WTC11 (cell line): ENCODE results near the gene DOK4. TPM values are rescaled to one million over a fixed set of nuclear protein-coding genes. Genes with fewer than 3 reads are reported as not detected.
A peak's percentile ranks its signal among the peaks of the same experiment; 100 is the strongest.

Source experiments
- ATAC-seq: fragments of 200-7000 bp; cut with Tn5 transposase; 2 replicates; pipeline ENCODE4 v1.10.0; 2021; ENCODE audit warnings: mild to moderate bottlenecking, moderate library complexity
- CTCF ChIA-PET: fragments of 300-600 bp; sonication (Branson Sonifier 250); formaldehyde crosslinking; loops from one replicate; lab custom pipeline; 2021; ENCODE audit warnings: antibody characterized with exemption; lab: Charles Lee
- POLR2A ChIA-PET: fragments of 350-600 bp; sonication (Branson Sonifier 250); formaldehyde crosslinking; loops from one replicate; lab custom pipeline; 2021; ENCODE audit warnings: antibody characterized with exemption; lab: Charles Lee
- DNase-seq: peaks from one replicate; pipeline ENCODE4 v3.0.0; 2021; ENCODE audit warnings: low spot score
- H3K27ac Mint-ChIP-seq: 2 replicates; pipeline ENCODE4 v1.8.0; 2021; ENCODE audit warnings: mixed read lengths
- H3K27me3 Mint-ChIP-seq: 2 replicates; pipeline ENCODE4 v1.8.0; 2021; ENCODE audit warnings: low read depth, mild to moderate bottlenecking, moderate library complexity, mixed read lengths
- H3K36me3 Mint-ChIP-seq: 2 replicates; pipeline ENCODE4 v1.8.0; 2021; ENCODE audit warnings: mixed read lengths
- H3K4me1 Mint-ChIP-seq: 2 replicates; pipeline ENCODE4 v1.8.0; 2022; ENCODE audit warnings: mixed read lengths
- H3K4me3 Mint-ChIP-seq: 2 replicates; pipeline ENCODE4 v1.8.0; 2021; ENCODE audit warnings: mild to moderate bottlenecking, moderate library complexity, mixed read lengths
- H3K9me3 Mint-ChIP-seq: 2 replicates; pipeline ENCODE4 v1.8.0; 2021; ENCODE audit warnings: mixed read lengths
- ATF1 ChIP-seq: sonication (generic); formaldehyde crosslinking; IDR thresholded peaks from 2 replicates; pipeline ENCODE4 v1.8.1; 2023; ENCODE audit warnings: mild to moderate bottlenecking, moderate library complexity, missing genetic modification reagents
- ELF4 ChIP-seq: sonication (generic); formaldehyde crosslinking; IDR thresholded peaks from 2 replicates; pipeline ENCODE4 v1.8.1; 2022; ENCODE audit warnings: low read depth, mild to moderate bottlenecking, moderate library complexity, missing genetic modification reagents
- GABPB1 ChIP-seq: sonication (generic); formaldehyde crosslinking; IDR thresholded peaks from 2 replicates; pipeline ENCODE4 v1.8.1; 2023; ENCODE audit warnings: mild to moderate bottlenecking, missing genetic modification reagents
- GTF2I ChIP-seq: fragments of 250-450 bp; sonication (Bioruptor Pico); conservative IDR thresholded peaks from 2 replicates; pipeline ENCODE4 v1.4.0; 2021; ENCODE audit warnings: mild to moderate bottlenecking
- NR1H2 ChIP-seq: sonication (generic); formaldehyde crosslinking; IDR thresholded peaks from 2 replicates; pipeline ENCODE4 v1.9.0; 2021; ENCODE audit warnings: mild to moderate bottlenecking, moderate library complexity, missing genetic modification reagents
- NR2C2 ChIP-seq: sonication (generic); formaldehyde crosslinking; IDR thresholded peaks from 2 replicates; pipeline ENCODE4 v1.8.0; 2022; ENCODE audit warnings: mild to moderate bottlenecking, missing genetic modification reagents
- RELA ChIP-seq: sonication (generic); formaldehyde crosslinking; IDR thresholded peaks from 2 replicates; pipeline ENCODE4 v1.8.1; 2022; ENCODE audit warnings: missing genetic modification reagents, mild to moderate bottlenecking, borderline replicate concordance
- TEAD4 ChIP-seq: sonication (generic); formaldehyde crosslinking; IDR thresholded peaks from 2 replicates; pipeline ENCODE4 v1.8.0; 2022; ENCODE audit warnings: mild to moderate bottlenecking, missing genetic modification reagents
- ZBTB21 ChIP-seq: sonication (generic); formaldehyde crosslinking; IDR thresholded peaks from 2 replicates; pipeline ENCODE4 v1.8.1; 2023; ENCODE audit warnings: mild to moderate bottlenecking, missing genetic modification reagents, borderline replicate concordance
- ZNF232 ChIP-seq: sonication (generic); formaldehyde crosslinking; IDR thresholded peaks from 2 replicates; pipeline ENCODE4 v1.8.0; 2022; ENCODE audit warnings: mild to moderate bottlenecking, missing genetic modification reagents
- total RNA-seq: library from RNA; stranded (reverse); gene quantifications from 3 replicates; pipeline ENCODE4 v1.2.3, GENCODE V29; 2021
- TF ChIP-seq, protein P1 (sequence below): sonication (generic); formaldehyde crosslinking; IDR thresholded peaks from 2 replicates; pipeline ENCODE4 v1.8.1; 2023; ENCODE audit warnings: mild to moderate bottlenecking, moderate library complexity, missing genetic modification reagents
- TF ChIP-seq, protein P2 (sequence below): fragments of 250-450 bp; sonication (Bioruptor Pico); IDR thresholded peaks from 2 replicates; pipeline ENCODE4 v1.9.0; 2021; ENCODE audit warnings: mild to moderate bottlenecking
- TF ChIP-seq, protein P3 (sequence below): sonication (generic); formaldehyde crosslinking; IDR thresholded peaks from 2 replicates; pipeline ENCODE4 v1.8.0; 2022; ENCODE audit warnings: mild to moderate bottlenecking, missing genetic modification reagents
- TF ChIP-seq, protein P4 (sequence below): sonication (generic); formaldehyde crosslinking; IDR thresholded peaks from 2 replicates; pipeline ENCODE4 v1.8.0; 2022; ENCODE audit warnings: mild to moderate bottlenecking, missing genetic modification reagents
- TF ChIP-seq, protein P5 (sequence below): fragments of 250-450 bp; sonication (Bioruptor Pico); IDR thresholded peaks from 2 replicates; pipeline ENCODE4 v1.8.0; 2021; ENCODE audit warnings: mild to moderate bottlenecking

Gene DOK4
- total RNA-seq, 1 experiment from 2014 or later: 25.0 TPM

DNA sequence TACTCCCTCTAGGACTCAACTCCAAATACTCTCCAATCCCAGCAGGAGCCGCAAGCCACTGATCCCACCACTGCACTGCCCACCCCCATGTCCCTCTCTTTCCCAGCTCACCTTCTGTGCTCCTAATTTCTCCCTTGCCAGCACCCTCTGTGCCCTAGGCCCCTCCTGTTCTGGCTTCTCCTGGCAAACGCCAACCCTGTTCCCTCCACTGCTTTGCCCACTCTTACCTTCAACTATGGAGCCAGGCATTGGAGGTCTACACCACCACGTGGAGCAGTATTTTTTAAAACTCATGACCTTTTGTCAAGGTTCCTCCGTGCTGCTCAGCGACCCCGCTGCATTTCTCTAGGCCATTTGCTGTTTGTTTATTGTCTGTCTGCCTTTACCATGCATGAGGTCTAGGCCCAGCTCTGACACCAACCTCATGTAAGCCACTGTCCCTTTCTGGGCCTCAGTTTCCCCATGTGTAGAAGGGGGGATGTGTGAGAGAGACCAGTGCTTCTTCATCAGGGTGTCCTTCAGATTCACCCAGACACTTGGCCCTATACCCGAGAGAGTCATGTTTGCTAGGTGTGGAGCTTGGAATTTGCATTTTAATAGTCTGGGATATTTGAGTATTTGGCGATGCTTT, 45.5 kb upstream of the DOK4 start:
- ATAC-seq: no peak
- Mint-ChIP-seq H3K27me3 (peaks cover 22% of the 10 kb centered on the region), H3K27ac (no peak overlapping the region), H3K4me1 (peaks cover 65% of the 10 kb centered on the region), H3K36me3 (no peaks in the 10 kb centered on the region), H3K9me3 (no peaks in the 10 kb centered on the region), H3K4me3 (peak overlapping the region; percentile 8; the same call in 1 of the 2 replicates)
- DNase-seq: peak; percentile 7
- CTCF ChIA-PET: interaction anchor here (1.1 to 2.8 kb wide), 2 partner anchors 12 to 59 kb away, joined by 4 to 8 read pairs; no protein-coding TSS in a partner anchor
- TF ChIP-seq TEAD4 (CRISPR knock-in tag): no peak
- no peak for TF ChIP-seq ZNF232 (CRISPR knock-in tag)
- TF ChIP-seq ELF4 (CRISPR knock-in tag): no peak
- POLR2A ChIA-PET: interaction anchor here (0.6 kb wide), 1 partner anchor 1030 kb away, joined by 3 read pairs; no protein-coding TSS in a partner anchor

DNA sequence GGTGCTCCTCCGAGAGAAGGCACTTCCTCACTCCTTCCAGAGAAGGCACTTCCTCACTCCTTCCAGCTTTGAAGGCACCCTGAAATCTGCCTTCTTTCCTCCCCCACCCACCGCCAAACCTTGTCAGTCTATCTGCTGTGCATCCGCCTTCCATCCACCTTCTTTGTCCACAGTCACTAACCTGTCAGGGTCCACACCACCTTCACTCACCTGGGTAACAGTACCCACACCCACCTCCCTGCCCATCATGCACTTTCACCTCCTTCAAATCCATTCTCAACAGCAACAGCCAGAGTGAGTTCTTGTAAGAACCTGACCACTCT, 44.9 kb upstream of the DOK4 start:
- DNase-seq: peak; percentile 5
- Mint-ChIP-seq H3K27me3 (peaks cover 22% of the 10 kb centered on the region), H3K27ac (no peak overlapping the region), H3K4me3 (peak overlapping the region; percentile 8; the same call in 1 of the 2 replicates), H3K4me1 (peaks cover 68% of the 10 kb centered on the region)
- ATAC-seq: no peak
- POLR2A ChIA-PET: no interaction called here
- no peak for TF ChIP-seq RELA (CRISPR knock-in tag)
- TF ChIP-seq, protein P1, sequence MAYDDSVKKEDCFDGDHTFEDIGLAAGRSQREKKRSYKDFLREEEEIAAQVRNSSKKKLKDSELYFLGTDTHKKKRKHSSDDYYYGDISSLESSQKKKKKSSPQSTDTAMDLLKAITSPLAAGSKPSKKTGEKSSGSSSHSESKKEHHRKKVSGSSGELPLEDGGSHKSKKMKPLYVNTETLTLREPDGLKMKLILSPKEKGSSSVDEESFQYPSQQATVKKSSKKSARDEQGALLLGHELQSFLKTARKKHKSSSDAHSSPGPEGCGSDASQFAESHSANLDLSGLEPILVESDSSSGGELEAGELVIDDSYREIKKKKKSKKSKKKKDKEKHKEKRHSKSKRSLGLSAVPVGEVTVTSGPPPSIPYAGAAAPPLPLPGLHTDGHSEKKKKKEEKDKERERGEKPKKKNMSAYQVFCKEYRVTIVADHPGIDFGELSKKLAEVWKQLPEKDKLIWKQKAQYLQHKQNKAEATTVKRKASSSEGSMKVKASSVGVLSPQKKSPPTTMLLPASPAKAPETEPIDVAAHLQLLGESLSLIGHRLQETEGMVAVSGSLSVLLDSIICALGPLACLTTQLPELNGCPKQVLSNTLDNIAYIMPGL (CRISPR knock-in tag): no peak
- TF ChIP-seq GABPB1 (CRISPR knock-in tag): no peak
- TF ChIP-seq NR1H2 (CRISPR knock-in tag): no peak
- TF ChIP-seq, protein P2, sequence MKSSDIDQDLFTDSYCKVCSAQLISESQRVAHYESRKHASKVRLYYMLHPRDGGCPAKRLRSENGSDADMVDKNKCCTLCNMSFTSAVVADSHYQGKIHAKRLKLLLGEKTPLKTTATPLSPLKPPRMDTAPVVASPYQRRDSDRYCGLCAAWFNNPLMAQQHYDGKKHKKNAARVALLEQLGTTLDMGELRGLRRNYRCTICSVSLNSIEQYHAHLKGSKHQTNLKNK (CRISPR knock-in tag): no peak
- TF ChIP-seq, protein P3, sequence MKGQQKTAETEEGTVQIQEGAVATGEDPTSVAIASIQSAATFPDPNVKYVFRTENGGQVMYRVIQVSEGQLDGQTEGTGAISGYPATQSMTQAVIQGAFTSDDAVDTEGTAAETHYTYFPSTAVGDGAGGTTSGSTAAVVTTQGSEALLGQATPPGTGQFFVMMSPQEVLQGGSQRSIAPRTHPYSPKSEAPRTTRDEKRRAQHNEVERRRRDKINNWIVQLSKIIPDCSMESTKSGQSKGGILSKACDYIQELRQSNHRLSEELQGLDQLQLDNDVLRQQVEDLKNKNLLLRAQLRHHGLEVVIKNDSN (CRISPR knock-in tag): no peak
- TF ChIP-seq, protein P4, sequence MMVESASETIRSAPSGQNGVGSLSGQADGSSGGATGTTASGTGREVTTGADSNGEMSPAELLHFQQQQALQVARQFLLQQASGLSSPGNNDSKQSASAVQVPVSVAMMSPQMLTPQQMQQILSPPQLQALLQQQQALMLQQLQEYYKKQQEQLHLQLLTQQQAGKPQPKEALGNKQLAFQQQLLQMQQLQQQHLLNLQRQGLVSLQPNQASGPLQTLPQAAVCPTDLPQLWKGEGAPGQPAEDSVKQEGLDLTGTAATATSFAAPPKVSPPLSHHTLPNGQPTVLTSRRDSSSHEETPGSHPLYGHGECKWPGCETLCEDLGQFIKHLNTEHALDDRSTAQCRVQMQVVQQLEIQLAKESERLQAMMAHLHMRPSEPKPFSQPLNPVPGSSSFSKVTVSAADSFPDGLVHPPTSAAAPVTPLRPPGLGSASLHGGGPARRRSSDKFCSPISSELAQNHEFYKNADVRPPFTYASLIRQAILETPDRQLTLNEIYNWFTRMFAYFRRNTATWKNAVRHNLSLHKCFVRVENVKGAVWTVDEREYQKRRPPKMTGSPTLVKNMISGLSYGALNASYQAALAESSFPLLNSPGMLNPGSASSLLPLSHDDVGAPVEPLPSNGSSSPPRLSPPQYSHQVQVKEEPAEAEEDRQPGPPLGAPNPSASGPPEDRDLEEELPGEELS (CRISPR knock-in tag): no peak
- TF ChIP-seq NR2C2 (CRISPR knock-in tag): no peak
- TF ChIP-seq ATF1 (CRISPR knock-in tag): no peak
- TF ChIP-seq, protein P5, sequence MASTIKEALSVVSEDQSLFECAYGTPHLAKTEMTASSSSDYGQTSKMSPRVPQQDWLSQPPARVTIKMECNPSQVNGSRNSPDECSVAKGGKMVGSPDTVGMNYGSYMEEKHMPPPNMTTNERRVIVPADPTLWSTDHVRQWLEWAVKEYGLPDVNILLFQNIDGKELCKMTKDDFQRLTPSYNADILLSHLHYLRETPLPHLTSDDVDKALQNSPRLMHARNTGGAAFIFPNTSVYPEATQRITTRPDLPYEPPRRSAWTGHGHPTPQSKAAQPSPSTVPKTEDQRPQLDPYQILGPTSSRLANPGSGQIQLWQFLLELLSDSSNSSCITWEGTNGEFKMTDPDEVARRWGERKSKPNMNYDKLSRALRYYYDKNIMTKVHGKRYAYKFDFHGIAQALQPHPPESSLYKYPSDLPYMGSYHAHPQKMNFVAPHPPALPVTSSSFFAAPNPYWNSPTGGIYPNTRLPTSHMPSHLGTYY (CRISPR knock-in tag): no peak
- no peak for TF ChIP-seq ZBTB21 (CRISPR knock-in tag)
- TF ChIP-seq GTF2I (CRISPR knock-in tag): no peak
- TF ChIP-seq, all 79 proteins: peak for 0
- Mint-ChIP-seq H3K36me3 (no peaks in the 10 kb centered on the region), H3K9me3 (no peaks in the 10 kb centered on the region)
- CTCF ChIA-PET: interaction anchor here (0.6 to 2.8 kb wide), 3 partner anchors 11 to 1199 kb away, joined by 3 to 8 read pairs (median 4); no protein-coding TSS in a partner anchor
